GM21528 (cell line): ENCODE results near the gene NSUN3.

Experiments
- ATAC-seq: cut with Tn5 transposase; IDR thresholded peaks from one replicate; pipeline ENCODE4 v1.9.1; 2021; ENCODE audit warnings: mild to moderate bottlenecking, moderate library complexity; ENCODE audit not compliant: unreplicated experiment, low FRiP score

NSUN3 gene

GRCh38 chr3:94117729-94118128, 54.9 kb downstream of the NSUN3 start:
- ATAC-seq = no peak

DNA sequence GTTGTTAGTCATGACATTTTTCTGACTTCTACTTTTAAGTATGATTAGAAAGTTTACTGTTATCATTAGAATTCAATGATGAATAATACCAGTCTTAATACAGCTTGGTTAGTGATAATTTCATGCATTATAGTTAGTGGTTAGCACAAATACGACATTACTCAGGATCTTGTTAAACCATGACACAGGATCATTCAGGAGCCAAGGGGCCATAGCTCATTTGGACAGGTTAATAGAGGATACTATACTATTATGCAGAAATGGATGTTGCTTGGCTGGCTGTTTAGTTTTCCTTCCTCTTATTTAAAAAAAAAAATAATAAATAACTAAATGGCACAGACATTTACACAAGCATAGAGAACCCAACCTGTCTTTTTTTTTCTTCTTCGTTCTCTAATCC, 55.5 kb downstream of the NSUN3 start:
- no peak for ATAC-seq

DNA sequence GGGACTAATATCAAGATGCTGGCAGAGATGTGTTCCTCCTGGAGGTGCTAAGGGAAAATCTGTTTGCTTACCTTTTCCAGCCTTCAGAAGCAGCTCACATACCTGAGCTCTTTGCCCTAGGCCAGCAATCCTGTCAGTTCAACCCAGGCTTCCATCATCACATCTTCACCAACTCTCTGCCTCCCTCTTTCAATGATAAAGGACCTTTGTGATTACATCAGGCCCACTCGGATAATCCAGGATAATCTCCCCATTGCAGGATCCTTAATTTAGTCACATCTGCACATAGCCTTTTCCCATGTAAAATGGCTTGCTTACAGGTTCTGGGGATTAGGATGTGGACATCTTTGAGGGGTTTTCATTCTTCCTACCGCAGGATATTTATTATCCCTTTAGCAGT, 58.3 kb downstream of the NSUN3 start:
- ATAC-seq = no peak

GRCh38 chr3:94127115-94127514, 64.3 kb downstream of the NSUN3 start:
- ATAC-seq = no peak

DNA sequence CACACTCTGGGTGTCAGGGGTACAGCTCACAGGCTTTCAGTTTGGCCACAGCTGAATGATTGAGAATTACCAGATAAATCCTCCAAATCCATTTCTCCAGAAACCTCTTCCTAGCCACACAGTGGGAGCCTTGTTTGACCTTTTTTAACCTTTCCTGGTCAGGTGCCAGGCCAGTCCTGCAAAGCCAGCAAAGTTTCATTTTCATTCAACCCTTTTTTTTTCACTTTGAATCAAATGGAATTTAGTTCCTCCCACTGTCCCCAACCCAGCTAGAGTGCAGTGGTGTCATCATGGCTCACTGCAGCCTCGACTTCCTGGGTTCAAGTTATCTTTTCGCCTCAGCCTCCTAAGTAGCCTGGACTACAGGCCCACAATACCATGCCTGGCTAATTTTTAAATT, 67.8 kb downstream of the NSUN3 start:
- ATAC-seq = no peak

DNA sequence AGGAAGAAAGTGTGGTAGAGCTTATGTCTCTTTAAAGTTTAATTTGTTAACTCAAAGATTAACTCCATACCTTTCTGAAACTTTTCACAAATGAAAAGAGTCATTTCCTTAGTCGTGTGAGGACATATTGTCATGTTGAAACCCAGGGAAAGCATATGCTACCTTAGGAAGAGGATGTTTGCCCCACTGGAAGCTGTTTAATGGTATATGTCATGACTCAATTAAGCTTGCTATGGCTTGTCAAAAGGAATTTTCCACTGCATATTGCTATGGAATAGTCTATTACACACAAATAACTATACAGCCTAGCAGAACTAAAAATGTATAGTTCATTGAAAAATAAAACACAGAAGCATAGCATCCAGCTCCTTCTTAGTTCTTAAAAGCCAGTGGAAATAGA, 69.9 kb downstream of the NSUN3 start:
- ATAC-seq = no peak

DNA sequence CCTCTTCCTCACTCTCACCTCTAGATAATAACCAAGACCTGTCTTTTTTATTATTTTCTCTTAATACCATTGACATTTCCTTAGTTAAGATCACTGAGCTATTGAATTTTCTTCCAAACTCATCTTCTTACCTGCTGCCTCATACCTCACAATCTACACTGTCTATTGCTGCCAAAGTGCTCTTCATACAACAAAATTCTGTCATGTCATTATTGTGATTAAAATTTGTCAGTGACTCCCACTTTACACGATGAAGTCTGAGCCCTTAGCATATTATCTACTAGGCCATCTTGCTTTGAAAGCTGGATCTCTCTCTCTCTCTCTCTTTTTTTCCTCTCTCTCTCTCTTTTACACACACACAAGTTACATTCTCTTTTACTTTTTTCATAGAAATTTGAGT, 73.3 kb downstream of the NSUN3 start:
- no peak for ATAC-seq

DNA sequence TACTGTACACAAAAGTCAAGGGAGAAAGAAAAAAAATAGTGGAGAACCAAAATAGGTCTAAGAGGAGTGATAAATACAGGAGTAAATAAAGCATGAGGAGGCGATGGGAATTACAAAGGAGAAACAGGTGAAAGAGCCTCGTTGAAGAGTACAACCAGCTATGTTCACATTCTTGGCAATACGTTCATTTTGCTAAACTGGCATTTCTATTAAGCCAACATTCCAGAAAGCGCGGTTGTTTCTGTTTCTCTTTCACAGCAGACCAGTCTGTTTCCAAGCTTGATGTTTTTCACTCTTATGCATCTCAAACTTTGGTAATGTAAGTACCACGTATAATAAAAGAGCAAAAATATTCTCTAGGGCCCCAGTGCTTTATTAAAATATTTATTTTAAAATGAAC, 74.5 kb downstream of the NSUN3 start:
- no peak for ATAC-seq

DNA sequence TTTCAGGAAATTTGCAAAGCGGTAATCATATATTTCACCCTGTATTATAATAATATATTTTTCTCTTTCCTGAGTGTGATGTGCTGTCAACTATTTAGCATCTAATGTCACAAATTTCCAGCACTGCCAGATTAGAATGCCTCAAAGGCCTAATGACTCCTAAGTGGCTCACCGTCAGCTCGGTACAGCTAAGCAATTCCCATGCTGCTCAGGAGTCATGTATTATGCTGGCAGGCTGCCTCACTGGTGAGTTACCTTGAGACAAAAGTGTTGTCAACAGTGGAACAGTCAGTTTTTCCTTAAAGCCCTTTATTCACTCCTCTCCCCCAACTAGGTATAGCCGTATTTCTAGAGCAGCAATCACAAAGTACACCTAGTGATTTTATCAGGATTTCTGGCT, 83.6 kb downstream of the NSUN3 start:
- no peak for ATAC-seq

GRCh38 chr3:94147012-94147411, 84.2 kb downstream of the NSUN3 start:
- ATAC-seq = no peak

GRCh38 chr3:94150113-94150512, 87.3 kb downstream of the NSUN3 start:
- no peak for ATAC-seq

- ATAC-seq = no peak
These were observed 93.8 kb downstream of the NSUN3 start for GRCh38 chr3:94156626-94157025.

- no peak for ATAC-seq
These were observed 95.7 kb downstream of the NSUN3 start for GRCh38 chr3:94158512-94158911.

DNA sequence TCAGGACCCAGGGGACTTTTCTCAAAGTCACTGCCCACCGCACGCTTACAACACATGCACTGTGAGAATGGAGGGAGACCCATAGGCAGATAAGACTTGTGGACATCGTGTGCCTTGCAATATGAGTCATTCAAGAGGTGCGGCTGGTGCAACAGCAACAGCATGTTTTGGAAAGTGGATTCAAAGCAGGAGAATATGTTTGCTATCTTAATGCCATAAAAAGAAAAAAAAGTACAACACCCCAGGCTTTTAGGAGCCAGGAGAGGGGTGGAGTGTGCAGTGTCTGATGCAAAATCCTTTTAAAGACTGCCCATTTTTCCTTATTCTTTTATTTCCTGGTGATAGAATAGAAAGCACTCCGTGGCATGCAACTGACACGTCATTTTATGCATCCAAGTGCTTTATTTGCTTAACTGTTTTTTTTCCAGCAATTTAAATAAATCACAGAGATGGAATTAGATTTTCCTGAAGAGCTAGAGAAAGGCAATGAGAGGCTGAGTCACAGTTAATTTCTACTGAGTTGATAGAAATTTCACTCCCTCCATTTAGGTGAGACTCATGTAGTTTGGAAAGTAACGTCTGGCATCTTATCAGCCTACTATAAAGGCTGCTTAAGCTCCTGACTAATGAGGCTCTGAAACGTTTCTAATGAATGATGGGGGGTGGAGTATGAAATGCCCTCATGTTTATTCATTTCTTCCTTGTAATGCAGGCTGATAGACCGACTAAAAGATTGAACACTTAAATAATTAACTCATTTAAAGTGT, 96.4 kb downstream of the NSUN3 start:
- ATAC-seq = no peak

DNA sequence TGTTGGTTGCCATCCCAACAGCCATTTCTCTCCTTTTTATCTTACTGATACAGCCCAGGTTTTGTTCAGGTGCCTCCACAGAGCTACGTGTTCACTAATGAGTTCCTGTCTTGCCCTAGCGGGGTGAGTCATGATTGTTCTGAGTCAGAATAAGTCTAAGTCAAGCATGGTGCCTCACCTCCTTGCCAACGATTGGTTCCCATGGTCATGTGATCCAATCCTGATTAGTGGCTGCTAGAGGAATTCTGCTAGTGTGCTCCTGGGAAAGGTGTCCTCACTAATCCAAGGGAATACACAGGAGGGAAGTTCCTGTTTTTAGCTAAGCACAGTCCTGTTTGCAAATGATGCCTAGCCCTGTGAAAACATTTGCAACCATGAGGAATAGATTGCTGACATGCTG, 99.8 kb downstream of the NSUN3 start:
- ATAC-seq = no peak

- no peak for ATAC-seq
These were observed 104.5 kb downstream of the NSUN3 start for GRCh38 chr3:94167346-94167745.

GRCh38 chr3:94167796-94168195, 104.9 kb downstream of the NSUN3 start:
- no peak for ATAC-seq

DNA sequence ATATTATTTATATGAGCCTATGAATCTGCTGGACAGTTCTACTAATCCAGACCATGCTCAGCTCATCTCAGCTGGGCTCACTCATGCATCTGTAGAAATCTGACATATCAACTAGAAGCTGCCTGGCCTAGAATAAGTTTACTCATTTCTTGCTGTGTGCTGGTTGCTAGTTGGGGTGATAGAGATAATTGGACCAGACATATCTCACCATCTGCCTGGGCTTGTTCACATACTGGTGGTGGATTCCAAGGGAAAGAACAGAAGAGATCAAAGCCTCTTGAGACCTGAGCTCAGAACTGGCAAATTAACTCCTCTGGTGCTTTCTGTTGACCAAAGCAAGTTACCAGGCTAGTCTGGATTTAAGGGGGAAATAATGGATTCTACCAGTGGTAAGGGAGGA, 109.1 kb downstream of the NSUN3 start:
- ATAC-seq = no peak

GRCh38 chr3:94172695-94173310, 109.9 kb downstream of the NSUN3 start:
- ATAC-seq = no peak

DNA sequence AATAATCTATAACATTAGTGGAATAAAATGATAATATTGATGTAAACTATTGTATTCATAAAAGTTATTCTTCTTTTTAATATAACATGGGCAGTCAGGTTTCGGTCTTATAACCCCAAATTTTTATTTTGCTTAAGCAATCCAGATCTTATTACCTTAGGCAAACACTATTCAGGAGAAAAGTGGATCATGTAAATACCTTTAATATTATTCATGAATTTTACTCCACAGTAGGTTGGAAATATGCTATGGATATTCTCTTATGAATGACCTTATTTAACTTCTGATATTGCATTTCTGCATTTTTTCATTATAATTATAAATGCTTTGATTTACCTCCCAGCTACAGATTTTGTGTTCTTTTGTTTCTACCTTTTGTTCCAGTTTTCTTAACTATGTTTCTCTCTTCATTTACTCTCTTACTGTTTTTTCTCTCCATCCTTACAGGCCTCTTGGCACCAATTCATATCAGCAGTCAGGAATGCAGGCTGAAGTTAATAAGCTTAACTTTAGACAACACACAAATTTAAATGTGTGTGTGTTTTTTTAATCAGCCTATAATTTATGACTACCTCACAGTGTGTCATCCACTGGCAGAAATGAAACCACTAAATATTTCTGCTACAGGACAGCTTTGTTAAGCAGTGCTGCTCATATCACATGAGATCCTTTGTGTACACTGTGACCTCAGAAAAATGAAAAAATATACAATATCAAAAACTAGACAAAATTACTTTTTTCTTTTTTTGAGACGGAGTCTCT, 111.0 kb downstream of the NSUN3 start:
- ATAC-seq = no peak

DNA sequence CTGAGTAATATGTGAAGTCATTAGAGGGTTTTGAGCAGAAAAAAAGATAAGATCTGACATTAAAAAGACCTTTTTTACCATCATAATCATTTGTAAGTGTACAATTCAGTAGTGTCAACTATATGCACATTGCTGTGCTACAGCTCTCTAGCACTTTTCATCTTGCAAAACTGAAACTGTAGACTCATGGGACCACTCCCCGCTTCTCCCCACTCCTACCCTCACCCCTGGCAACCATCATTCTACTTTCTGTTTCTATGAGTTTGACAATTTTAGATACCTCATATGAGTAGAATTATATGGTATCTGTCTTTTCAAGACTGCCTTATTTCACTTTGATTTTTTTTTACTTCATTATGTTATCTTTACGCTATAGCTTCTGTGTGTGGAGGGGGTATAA, 112.8 kb downstream of the NSUN3 start:
- ATAC-seq = no peak
